RPMI7951 (cell line): ENCODE results near the gene MT1X. TPM values are rescaled to one million over a fixed set of nuclear protein-coding genes. Genes with fewer than 3 reads are reported as not detected.
"Not testable (repeated sequence)": the region's sequence is repeated elsewhere in the genome, so short reads cannot be mapped to it uniquely, and the experiment has no call there.

Source experiments
- DNase-seq: peaks from one replicate; pipeline ENCODE4 v3.0.0-alpha.2; 2012; ENCODE audit warnings: low read depth
- total RNA-seq: library from RNA; depleted of rRNA; stranded (reverse); fragments of >200 nt; shearing (Covaris generic); gene quantifications from 2 replicates; pipeline ENCODE4 v1.2.3, GENCODE V29; 2014; rRNA removed

The MT1X gene
- total RNA-seq, 1 experiment from 2014 or later: 163 TPM

DNA sequence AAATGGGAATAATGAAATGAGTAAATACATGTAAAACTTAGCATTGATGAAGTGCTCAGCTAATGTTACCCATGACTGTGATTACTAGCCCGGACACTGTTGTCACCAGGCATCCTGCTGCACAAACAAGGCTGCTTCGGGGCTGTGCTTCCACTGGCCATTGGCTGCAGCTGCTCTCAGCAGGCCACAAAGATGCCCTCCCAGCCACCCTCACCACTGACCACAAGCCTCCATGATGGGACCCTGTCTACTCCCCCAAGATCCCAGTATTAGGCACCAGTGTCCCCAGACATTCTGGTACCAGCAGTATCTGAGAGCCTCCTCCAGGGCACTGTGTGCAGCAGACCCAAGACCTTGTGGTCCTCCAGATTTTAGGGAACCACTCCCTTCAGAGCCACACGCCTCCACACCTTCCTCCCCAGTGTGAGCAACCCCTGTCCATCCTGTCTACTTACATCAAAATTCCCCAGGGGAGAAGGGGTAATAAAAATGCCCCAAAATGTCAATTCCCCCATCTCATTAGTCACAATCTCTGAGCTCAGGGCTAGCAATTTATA lies 28.0 kb downstream of the MT1X start:
- DNase-seq: no peak

DNA sequence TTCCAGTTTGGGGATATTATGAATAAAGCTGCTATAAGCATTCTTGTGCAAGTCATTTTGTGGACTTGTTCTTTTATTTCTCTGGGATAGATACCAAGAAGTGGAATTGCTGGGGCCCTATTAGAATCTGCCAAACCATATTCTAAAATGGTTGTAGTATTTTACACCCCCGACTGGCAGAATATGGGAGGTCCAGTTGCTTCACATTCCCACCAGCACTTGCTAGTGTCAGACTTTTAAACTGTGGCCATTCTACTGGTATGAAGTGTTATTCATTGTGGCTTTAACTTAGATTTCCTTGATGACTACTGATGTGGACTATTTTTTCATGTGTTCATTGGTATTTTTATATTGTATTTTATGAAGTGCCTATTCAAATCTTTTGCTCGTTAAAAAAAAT lies 29.6 kb downstream of the MT1X start:
- DNase-seq: no peak

DNA sequence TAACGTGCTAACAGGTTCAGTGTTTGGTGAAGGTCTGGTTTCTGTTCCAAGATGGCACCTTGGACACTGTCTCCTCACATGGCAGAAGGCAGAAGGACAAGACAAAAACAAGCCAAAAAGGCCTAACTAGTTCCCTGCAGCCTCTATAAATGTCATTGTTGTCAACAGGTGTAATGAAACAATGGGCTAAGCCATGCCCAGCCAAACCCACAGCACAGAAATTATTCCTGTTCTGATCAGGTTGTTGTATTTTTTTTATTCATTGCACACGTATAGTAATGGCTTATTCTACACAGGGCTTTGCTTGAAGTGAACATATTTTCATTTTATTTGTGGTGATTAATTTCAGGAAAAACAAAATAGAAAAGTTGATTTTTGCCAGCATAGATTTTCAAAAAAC lies 31.5 kb downstream of the MT1X start:
- no peak for DNase-seq

DNA sequence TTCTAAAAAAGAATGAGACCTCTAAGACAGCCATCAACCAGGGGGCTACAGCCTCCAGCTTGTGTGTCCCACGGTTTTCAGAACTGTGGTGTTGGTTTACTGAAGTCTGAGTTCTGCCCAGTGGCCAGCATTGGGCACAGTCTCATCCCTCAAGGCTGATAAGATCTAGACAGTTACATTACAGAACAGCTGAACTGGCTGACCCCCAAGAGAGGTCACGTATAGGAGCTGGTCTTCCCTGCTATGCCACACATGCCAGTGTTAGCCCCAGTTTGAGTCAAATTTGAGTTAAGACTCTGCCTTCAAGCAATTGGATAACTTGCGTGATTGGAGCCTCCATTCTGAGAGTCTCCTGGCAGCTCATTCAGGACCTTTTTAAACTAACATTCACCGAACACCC lies 32.9 kb downstream of the MT1X start:
- DNase-seq: peak; percentile 17

DNA sequence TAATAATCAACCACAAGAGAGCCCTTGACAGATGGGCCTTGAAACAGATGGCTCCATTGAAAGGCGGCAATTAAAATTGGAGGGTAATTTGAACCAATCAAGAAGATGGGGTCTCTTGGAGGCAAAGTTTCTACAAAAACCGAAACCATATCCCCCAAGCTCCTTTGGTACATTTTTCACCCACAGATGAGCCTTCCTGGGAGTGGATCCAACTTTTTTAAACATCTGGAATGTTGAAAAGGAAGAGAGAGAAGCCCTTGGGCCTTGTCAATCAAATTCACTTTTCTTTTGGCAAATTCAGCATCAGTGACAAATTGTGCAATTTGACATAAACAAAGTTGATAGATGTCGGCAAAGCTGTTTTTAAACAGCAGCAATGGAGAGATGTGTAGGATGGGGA lies 34.5 kb downstream of the MT1X start:
- DNase-seq: no peak

DNA sequence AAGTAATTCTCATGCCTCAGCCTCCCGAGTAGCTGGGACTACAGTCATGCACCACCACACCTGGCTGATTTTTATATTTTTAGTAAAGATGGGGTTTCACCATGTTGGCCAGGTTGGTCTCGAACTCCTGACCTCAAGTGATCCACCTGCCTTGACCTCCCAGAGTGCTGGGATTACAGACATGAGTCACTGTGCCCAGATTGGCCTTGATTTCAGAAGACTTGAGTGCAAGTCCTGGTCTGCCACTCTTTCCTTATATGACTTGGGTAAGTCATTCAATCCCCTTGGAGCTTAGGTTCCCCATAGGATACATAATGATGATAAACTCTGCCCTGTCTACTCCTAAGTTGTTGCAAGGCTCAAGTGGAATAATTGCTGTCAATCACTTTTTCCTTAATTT lies 35.3 kb downstream of the MT1X start:
- DNase-seq: not testable (repeated sequence)

DNA sequence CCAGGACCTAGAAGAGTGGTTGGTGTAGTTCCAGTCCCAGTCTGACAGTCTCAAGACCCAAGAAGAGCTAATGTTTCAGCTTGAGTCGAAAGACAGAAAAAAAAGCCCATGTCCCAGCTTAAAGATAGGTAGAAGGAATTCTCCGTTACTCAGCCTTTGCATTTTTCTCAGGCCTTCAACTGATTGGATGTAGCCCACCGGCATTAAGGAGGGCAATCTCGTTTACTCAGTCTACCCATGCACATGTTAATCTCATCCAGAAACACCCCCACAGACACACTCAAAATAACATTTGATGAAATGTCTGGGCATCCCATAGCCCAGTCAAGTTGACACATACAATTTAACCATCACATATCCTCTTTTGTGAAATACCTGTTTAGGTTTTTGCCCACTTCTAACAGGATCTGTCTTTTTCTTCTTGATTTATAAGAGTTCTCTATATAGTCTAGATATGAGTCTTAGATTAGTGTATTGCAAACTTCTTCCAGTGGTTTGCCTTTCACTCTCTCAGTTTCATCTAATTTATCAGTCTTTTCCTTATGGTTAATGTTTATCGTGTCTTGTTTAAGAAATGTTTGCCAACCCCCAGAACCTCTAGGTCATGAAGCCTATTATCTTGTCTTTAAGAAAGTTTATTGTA lies 40.1 kb downstream of the MT1X start:
- no peak for DNase-seq

DNA sequence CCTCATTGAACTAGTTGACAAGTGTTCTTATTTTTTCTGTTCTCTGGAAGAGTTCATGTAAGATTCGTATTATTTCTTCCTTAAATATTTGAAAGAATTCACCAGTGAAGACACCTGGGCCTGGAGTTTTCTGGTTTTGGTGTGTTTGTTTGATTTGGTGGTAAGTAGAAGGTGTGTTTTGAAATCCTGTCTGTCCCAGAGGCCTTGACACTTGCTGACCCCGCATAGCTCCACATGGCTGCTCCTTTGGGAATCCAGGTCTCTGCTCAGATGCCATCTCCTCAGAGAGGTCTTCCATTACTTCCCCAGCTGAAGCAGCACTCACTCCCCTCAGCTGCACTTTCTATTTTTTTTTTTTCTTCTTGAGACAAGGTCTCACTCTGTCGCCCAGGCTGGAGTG lies 41.9 kb downstream of the MT1X start:
- no peak for DNase-seq

DNA sequence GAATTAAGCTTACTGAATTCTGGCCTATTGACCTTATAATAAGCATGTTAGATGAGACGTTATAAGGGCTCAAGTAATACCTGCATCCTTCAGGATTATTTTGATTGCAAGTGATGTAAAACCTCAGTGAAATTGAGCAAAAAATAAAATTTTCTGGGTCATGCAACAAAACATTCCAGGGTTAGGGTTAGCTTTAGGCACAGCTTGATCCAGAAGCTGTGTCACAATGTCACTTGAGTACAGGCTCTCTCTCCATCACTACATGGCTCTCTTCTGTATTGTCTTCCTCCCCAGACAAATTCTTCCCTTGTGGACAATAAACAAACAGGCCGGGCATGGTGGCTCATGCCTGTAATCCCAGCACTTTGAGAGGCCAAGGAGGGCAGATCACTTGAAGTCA lies 44.0 kb downstream of the MT1X start:
- DNase-seq: no peak

DNA sequence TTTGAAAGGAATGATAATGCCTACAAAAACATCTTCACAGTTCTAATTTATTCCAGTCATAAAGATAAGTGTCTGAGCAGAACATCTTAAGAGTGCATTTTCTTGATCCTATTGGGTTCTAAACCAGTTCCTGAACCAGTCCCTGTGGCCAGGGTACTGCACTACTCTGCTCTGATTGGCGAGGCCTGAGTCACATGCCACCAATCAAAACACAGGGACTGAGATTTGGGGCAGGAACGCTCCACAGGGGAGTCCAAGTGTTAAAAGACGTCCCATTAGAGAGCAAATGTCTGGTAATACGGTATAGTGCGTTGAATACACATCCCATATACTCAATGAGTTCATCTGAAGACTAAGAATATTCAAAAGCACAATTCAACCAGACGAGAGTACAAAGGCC lies 44.7 kb downstream of the MT1X start:
- no peak for DNase-seq

DNA sequence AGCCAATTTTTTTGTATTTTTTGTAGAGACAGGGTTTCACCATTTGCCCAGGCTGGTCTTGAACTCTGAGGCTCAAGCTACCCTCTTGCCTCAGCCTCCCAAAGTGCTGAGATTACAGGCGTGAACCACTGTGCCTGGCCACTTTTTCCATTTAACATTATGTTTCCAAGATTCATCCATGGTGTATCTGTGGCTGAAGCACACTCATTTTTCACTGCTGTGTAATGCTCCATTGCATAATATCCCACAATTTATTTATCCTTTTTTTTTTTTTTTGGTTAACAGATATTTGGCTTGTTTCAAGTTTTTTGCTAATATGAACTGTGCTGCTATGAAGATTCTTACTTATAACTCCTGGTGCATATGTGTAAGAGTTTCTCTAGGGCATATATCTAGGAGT lies 45.8 kb downstream of the MT1X start:
- no peak for DNase-seq

DNA sequence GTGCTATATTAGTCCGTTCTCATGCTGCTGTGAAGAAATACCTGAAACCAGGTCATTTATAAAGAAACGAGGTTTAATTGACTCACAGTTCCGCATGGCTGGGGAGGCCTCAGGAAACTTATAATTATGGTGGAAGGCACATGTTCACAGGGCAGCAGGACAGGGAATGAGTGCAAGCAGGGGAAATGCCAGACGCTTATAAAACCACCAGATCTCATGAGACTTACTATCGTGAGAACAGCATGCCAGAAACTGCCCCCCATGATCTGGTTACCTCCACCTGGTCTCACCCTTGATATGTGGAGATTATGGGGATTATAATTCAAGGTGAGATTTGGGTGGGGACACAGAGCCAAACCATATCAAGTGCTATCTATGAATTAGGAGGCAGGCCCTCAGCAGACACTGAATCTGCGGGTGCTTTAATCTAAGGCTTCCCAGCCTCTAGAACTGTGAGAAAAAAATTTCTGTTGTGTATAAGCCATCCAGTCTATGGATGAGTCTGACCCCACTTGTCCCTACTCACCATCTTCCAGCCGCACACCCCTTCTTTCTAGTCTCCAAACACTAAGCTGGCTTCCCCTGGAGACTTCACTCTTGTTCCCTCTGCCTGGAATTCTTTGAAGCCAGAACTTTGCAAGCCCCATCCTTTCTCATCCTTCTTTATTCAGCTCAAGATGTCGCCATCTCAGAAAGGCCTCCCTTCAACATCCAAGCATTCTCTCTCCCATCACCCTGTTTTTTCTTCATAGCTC lies 46.9 kb downstream of the MT1X start:
- DNase-seq: peak; percentile 41

DNA sequence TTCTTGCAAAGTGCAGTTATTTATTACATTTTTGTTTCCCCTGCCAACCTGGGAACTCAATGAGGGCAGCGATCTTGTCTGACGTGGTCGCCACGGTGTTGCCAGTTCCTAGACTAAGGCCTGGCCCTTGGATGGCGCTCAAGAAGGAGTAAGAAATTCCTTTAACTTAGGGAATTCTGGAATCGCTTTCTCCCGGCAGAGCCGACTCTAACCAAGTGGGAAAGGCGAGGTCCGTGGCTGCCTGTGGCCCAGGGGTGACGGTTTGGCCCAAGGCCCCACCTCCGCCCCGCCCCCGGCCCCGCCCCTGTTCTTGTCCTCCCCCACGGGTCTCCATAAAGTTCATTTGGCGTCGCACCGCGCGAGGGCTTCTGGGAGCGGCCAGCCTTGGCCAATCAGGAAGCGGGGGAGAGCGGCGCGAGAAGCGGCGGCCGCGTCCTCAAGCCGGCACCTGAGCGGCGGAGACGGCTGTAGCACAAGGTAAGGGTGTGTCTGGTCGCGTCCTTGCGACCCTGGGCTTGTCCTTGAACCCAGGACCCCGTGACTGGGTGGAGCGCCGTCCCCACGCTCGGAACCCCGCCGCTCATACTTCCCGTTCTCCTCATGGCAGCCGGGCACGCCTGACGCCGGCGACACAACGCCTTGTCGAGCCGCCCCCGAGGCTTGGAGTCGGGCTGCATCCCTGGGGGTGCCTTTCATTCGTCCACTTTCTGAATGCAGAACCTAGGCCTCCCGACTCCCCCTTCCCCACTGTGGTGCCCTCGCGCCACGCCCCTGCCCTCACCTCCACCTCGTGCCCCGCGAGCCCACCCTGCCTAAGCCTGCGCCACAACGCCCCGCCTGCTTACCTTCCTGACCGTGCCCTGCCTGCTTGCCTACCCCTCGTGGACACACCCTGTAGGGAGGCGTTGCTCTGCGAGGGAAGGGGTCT lies 47.7 kb downstream of the MT1X start, which contains the start of gene NUP93:
Gene NUP93, plus strand, starts transcription at position 395 of the 928 bp plus-strand sequence. CDS start 18,119 bp downstream, outside the sequence.
- DNase-seq: peak; percentile 93

DNA sequence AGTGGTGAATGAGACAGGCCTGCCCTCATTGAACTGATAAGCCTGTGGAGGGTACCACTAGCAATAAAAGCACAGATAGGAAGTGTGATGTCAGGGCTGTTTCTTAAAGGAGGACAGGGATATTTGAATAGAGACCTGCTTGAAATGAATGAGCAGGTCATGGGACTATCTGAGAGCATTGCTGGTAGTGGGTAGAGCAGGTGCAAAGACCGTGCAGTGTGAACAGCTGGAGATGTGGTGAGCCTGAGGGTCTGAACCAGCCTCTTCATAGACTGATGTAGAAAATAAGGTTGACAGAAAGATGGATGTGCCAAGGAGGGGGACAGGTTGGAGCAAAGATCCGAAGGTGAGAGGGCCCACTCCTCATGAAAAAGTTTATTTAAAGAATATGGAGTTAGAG lies 50.1 kb downstream of the MT1X start:
- no peak for DNase-seq

DNA sequence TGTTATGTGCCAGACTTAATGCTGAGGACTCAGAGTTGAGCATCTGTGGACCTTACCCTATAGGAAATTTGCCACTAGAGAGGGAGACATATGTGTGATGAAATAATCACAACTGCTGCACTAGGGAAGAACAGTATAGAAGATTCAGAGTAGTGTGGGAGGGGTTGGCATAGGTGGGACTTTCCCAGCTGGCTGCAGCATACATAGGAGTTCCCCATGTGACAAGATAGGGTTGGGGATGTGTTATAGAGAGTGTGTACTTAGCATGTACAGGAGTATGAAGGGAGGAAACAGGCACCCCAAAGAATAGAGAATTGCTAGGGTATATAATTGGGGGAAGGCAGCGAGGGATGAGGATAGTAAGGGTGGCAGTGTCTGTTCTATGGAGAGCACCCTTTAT lies 50.6 kb downstream of the MT1X start:
- DNase-seq: no peak

Other genes starting within 250 kb of the MT1X start
- 89.7 and 101 TPM in 2 replicates for gene NUDT21, start 231.1 kb upstream of the MT1X start, total RNA-seq
- gene OGFOD1, start 230.9 kb upstream of the MT1X start, total RNA-seq: 63.1 and 64.8 TPM in 2 replicates
- gene BBS2, start 162.4 kb upstream of the MT1X start, total RNA-seq: 41.6 and 44.3 TPM in 2 replicates
- not detected in 2 replicates for gene MT4, start 117.4 kb upstream of the MT1X start, total RNA-seq
- gene MT3, start 92.9 kb upstream of the MT1X start, total RNA-seq: not detected in 2 replicates
- gene MT2A, start 73.9 kb upstream of the MT1X start, total RNA-seq: 715 and 768 TPM in 2 replicates
- 604 and 676 TPM in 2 replicates for gene MT1E, start 56.7 kb upstream of the MT1X start, total RNA-seq
- 2.3 and 4.5 TPM in 2 replicates for gene MT1M, start 49.8 kb upstream of the MT1X start, total RNA-seq
- 1.1 and 3.4 TPM in 2 replicates for gene MT1A, start 43.8 kb upstream of the MT1X start, total RNA-seq
- not detected in 2 replicates for gene MT1B, start 30.6 kb upstream of the MT1X start, total RNA-seq
- 6.5 and 9.0 TPM in 2 replicates for gene MT1F, start 24.5 kb upstream of the MT1X start, total RNA-seq
- 6.8 and 13.5 TPM in 2 replicates for gene MT1G, start 14.4 kb upstream of the MT1X start, total RNA-seq
- not detected in 2 replicates for gene MT1H, start 12.7 kb upstream of the MT1X start, total RNA-seq
- gene NUP93, start 47.7 kb downstream of the MT1X start, total RNA-seq: 104 and 113 TPM in 2 replicates
- not detected in 2 replicates for gene SLC12A3, start 182.7 kb downstream of the MT1X start, total RNA-seq
- 98.9 and 103 TPM in 2 replicates for gene HERPUD1, start 249.7 kb downstream of the MT1X start, total RNA-seq